ENCODE measurements around the gene AKT1S1.
A peak's percentile ranks its signal among the peaks of the same experiment; 100 is the strongest.

Gene AKT1S1

GRCh38 chr19:49882643-49883042, 5.5 kb upstream of the AKT1S1 start:
- DNase-seq, result no peak

- DNase-seq, result no peak
Measured at GRCh38 chr19:49881672-49882394, 4.7 kb upstream of the AKT1S1 start.

- no peak for DNase-seq
Measured at GRCh38 chr19:49881186-49881585, 4.0 kb upstream of the AKT1S1 start.

DNA sequence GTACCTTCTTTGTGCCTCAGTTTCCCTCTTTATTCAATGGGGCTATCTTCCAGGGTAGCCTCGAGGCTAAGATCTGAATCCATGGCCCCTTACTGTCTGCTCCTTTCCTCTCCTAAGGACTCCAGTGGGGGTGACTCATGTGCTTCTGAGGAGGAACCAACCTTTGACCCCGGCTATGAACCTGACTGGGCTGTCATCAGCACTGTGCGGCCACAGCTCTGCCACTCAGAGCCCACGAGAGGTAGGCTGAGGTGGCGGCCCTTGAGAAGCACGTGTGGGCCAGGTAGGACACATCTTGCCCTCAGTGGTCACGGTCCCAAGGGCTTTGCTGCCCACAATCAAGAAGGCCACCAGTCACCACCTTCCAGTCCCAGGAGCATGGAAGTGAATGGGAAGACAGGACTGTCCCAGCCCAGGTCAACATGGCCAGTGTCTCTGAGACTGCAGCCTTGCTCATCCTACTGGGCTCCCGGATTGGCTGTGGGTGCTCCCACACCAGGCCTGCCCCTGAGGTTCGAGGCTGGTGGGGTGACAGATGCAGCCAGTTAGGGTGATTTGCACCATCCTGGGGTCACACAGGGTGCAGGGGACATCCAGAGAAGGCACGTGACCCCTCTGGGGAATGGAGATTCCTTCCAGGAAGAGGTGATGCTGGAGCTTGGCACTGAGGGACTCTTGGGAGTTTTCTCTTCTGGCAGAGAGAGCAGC, 3.2 kb upstream of the AKT1S1 start:
- DNase-seq, result no peak

DNA sequence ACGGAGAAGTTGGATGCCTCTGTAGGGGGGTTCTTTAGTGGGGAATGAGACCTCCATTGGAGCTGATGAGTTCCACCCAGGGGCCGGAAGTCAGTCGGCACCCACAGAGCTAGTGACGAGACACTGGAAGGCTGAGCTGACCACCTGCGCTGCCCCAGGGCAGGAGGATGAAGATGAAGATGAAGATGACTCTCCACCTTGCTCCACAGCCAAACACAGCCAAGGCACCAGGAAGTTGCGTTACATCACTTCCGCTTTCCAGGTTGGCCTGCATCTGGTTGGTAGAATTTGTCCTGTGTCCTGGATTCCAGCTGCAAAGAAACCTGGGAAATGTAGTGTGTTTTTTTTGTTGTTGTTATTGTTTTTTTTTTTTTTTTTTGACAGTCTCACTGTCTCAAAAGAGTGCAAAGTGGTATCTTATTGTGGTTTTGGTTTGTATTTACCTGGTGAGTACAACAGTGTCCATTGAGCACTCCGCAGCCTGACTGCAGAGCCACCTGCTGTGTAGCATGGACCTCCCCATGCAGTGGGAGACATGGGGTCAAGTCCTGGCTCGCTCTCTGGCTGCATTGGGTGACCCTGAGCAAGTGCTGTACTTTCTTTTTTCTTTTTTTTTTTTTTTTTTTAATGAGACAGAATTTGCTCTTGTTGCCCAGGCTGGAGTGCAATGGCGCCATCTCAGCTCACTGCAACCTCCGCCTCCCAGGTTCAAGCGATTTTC, 2.2 kb upstream of the AKT1S1 start:
- no peak for DNase-seq

DNA sequence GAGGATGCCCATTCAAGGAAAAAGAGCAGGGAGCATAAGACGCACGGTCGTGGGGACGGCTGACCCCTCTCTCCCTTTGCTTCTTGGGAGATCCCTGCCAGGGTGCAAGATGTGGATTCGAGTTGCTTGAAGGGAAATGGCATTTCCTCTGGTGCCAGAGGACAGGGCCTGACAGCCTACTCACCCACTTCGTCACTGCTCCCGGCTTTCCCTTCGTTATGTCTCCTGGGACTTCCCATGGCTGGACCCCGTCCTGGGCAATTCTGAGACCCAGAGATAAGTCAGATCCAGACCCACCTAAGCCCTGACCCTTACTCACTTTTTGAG, 1.6 kb upstream of the AKT1S1 start:
- no peak for DNase-seq

GRCh38 chr19:49877879-49878743, 956 bp upstream of the AKT1S1 start:
- DNase-seq, result peak; percentile 100

GRCh38 chr19:49876422-49877019, 634 bp downstream of the AKT1S1 start:
- DNase-seq, result peak; percentile 98

DNA sequence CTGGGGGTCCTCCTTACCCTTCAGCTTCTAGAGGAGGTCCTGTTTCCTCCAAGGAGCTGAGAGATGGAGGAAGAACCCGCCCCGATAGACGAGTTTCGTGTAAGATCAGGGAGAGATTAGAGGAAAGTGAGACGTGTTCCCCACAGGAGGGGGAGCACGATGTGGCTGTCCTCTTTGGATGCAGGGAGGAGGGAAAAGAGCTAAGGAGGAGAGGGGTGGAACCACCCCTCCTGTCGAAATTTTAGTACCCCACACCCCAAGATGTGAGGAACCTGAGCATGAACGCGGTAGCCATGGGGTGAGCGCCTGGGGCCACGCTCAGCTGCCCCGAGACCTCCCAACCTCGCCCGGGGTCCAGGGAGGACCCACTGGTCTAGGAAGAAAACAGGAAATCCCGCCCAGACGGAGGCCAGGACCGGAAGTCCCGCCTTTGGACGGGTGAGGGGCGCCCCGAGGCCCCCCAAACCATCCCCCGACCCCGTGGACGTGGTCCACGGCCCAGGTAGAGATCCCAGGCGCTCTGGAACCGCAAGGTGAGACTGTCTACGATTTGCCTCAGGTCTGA, 1.2 kb downstream of the AKT1S1 start:
- peak; percentile 77 for DNase-seq

DNA sequence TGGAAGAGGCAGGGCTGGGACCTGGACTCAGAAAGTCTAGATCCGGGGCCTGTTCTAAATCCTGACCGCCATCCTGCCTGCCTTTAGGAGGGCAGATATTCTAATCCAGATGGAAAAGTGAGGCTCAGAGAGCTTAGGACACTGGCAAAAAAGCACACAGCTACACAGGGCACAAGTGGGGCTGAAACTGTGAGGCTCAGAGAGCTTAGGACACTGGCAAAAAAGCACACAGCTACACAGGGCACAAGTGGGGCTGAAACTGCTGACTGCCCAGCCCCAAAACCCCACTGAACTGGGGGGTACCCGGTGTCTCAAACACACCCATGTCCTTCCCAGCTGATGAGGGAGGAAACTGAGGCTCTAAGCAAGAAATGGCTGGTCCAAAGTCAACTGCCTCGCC, 2.0 kb downstream of the AKT1S1 start:
- DNase-seq, result no peak

GRCh38 chr19:49874503-49875157, 2.5 kb downstream of the AKT1S1 start:
- no peak for DNase-seq

DNA sequence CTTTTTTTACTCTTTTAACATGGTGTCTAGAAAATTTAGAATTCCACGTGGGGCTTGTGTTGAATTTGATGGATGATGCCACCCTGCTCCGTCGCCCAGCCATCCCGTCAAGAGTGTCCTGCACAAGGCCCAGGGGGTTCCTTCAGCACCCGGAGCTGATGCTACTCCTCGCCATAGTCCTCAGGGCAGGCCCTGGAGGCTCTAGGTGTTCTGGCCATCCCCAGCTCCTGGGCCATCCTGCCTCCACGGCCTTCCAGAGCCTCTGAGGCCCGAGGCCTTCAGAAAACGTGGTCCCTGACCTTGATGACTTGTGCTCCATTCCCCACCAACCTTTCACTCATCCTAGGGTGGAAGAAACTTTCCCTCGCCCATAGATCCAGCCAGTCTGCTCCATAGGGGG, 3.3 kb downstream of the AKT1S1 start:
- DNase-seq, result no peak

DNA sequence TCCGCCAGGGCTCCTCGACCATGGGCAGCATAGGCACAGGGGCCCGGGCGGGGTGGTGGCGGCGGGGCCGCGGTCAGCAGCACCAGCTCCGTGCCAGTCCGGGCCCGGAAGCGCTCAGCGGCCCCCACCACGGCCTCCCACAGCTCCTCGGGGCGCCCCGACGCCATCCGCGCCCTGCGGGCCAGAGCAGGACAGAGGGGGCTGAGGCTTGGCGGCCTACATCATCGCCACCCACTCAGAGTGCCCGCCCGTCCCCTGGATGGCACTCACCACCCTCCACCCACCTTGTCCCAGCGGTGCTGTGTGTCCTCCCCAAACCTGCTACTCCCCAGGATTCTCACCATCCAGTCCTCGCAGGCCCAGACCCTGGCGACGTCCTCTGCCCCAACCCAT, 4.0 kb downstream of the AKT1S1 start:
- no peak for DNase-seq

GRCh38 chr19:49872245-49873128, 4.7 kb downstream of the AKT1S1 start:
- DNase-seq, result no peak

DNA sequence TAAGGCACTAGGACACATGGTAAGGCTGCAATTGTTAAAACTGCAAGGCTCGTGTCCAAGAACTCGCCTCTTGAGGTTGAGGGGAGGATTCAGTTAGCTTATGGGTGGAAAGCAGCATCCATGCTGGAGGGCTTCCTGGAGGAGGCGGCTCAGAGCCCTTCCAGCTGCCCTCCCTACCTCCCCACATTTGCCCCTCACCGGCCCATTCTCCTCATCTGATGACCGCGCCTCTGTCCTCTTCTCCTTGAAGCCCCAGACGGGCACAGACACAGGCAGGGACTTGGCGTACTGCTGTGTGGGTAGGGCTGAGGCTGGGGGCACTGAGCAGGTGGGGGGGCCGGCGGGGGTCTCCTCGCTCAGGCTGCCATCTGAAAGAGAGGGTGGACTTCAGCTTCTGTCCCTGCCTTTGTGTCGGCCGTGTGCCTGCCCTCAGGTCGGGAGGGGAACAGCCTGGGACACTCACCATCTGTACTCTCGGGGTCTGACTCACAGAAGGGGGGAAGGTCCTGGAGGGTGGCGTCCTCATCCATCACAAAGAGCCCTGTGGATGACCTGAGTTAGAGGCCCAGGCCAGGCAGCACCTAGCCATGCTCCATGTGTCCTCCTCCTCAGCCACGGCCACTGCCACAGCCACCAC, 5.7 kb downstream of the AKT1S1 start:
- DNase-seq, result no peak

GRCh38 chr19:49870309-49870901, 6.8 kb downstream of the AKT1S1 start:
- DNase-seq, result no peak

DNA sequence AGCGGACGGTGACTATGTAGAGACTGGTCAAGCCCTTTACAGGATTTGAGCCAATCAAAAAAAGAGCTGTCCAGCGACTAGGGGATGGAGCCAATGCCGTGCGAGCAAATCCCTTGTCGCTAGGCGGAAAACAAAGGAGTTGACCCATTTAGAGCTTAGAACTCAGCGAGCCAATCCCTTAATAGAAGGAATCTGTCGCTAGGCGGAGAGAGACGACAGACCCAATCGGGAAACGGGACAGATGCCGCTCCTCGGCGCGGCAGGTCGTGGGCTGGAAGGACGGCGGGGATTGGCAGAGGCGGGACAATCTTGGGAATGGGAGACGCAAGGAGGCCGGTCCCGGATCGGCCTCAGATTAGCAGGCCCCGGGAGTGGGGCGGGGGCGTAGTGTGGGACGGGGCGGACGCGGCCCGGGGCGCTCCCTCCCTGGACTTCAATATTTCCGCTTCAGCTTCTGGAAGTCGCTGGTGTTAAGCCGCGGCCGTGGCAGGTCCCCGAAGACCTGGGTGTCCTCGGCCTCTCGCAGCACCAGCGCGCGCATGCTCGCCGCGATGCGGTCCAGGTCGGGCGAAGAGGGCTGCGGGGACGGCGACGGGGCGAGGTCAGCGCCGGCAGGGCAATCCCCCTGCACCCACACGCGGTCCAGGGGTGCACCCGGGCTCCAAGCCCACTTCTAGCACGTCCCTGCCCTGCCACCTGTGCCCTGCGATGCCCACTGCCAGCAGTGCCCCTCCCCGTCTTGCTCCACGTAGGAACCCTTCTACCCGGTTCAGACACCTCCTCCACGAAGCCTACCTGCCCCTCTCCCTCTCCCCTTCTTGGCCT, 7.5 kb downstream of the AKT1S1 start:
- DNase-seq, result peak; percentile 92

DNA sequence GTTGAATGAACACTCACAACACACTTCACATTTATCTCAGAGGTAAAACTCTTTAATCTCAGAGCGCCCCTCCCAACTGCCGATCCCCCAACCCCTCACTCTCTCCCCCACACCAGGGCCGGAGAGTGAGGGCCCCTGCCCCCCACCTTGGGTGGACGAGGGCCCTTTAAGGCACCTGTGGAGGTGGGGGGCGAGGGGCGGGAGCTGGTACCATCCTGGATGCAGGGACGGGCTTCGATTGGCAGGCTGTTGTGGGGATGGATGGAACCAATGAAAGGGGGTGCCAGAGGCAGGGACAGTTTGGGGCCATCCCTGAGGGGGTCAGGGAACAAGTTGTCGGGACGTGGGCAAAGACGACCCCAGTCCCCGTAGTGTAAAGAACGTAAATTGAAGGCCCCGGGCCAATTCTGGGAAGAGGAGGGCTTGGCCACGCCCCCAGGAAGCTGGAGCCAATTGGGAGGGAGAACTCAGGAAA, 8.1 kb downstream of the AKT1S1 start:
- no peak for DNase-seq
